ENCODE data around the gene GCLM. TPM values are rescaled to one million over a fixed set of nuclear protein-coding genes. Genes with fewer than 3 reads are reported as not detected.

Gene GCLM
- total and polyA plus RNA-seq, 2 of the 4 experiments (the other 2 are of a cell fraction) = 15.5 to 20.1 TPM

DNA sequence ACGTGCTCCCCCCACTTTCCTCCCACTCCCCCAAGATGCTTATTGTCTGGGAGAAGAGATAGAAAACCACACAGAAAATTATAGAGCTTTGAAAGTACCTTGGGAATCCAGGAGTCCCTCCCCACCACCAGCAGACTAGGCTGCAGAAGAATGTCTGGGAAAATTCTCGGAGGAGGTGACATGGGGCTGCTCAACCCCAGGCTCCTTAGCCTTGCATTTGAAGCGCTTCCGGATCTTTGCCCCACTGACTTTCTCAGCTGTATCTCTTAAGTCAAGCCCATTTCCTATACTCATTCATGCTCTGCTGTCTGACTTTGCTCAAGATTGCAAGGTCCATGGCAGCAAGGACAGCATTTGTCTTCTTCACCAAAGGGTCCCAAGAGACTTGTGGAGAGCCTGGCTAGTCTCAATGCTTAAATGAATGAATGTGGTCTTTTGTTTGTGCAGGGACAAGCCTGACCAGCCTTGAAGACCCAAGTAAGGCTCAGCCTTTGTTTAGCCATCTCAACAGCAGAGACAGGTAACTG is 68.2 kb downstream of the GCLM start:
- Histone ChIP-seq H4K8ac (ENCODE audit: low read depth in 2 of 2, low read length in 2 of 2) (no peak overlapping the region), H4K91ac (ENCODE audit: insufficient read depth, low read depth, low read length) (no peak overlapping the region), H3K4ac (ENCODE audit: low read depth, low read length) (no peak overlapping the region), H3K23ac (ENCODE audit: low read depth, low read length) (no peak overlapping the region), H2BK15ac (ENCODE audit: low read depth, low read length) (no peak overlapping the region), H3K4me1 (ENCODE audit: control insufficient read depth, insufficient read depth, low read length) (peaks cover 6% of the 10 kb centered on the region), H3K4me3 (ENCODE audit: insufficient read depth, low read depth, low read length) (no peak overlapping the region), H3K36me3 (ENCODE audit: control insufficient read depth, insufficient read depth, low read length) (no peaks in the 10 kb centered on the region), H3K27me3 (ENCODE audit: control insufficient read depth, insufficient read depth, low read length) (no peaks in the 10 kb centered on the region), H2BK120ac (ENCODE audit: low read depth, low read length) (no peak overlapping the region), H4K20me1 (ENCODE audit: insufficient read depth, low read length) (peaks cover 5% of the 10 kb centered on the region; the same call in 1 of the 2 replicates), H2AK9ac (replicated peaks; ENCODE audit: low read depth, low read length, poor library complexity) (no peak overlapping the region), H2AK5ac (ENCODE audit: low read depth, low read length) (no peak overlapping the region), H3K4me2 (ENCODE audit: low read depth, low read length) (no peak overlapping the region), H3K79me1 (ENCODE audit: low read depth in 1 of 2, low read length in 2 of 2) (no peaks in the 10 kb centered on the region), H3K9me1 (ENCODE audit: insufficient read depth, low read length) (peaks cover 10% of the 10 kb centered on the region; the same call in 1 of the 2 replicates), H3K9me3 (ENCODE audit: control insufficient read depth, insufficient read depth, low read length) (no peaks in the 10 kb centered on the region), H2AFZ (replicated peaks; ENCODE audit: low read length, poor library complexity) (no peak overlapping the region), H3K9ac (ENCODE audit: low read depth, low read length) (no peak overlapping the region), H3K18ac (ENCODE audit: low read depth, low read length) (no peak overlapping the region), H2BK5ac (ENCODE audit: low read depth, low read length, poor library complexity, severe bottlenecking) (no peak overlapping the region), H2BK20ac (ENCODE audit: low read depth, low read length) (no peak overlapping the region), H3K27ac (ENCODE audit: insufficient read depth, low read length) (no peak overlapping the region), H4K5ac (ENCODE audit: low read depth, low read length) (no peak overlapping the region), H3K14ac (replicated peaks; ENCODE audit: low read depth, low read length) (no peak overlapping the region), H3K56ac (ENCODE audit: extremely low read depth, insufficient read depth, low read length) (no peak overlapping the region)
- intact Hi-C loops (cut with micrococcal nuclease) (no loop called here), in situ Hi-C loops (cut with MboI; ENCODE audit: low sequenced_read_pairs) (loop anchor here (5.0 kb wide), 1 partner anchor 394 kb away; the partner anchor contains the start of gene FNBP1L), dilution Hi-C loops (cut with HindIII; ENCODE audit: low sequenced_read_pairs, unreplicated experiment) (no loop called here)
- DNase-seq (no peak), ATAC-seq (ENCODE audit: low read depth) (no peak)
- POLR2A ChIA-PET (ENCODE audit: unreplicated experiment) = no interaction called here
- no peak for TF ChIP-seq CHD1 (IDR thresholded peaks at IDR 0.05; ENCODE audit: low read depth, low read length)
- no TSS peak for BruUV-seq (replicated peaks)
- WGBS, 2 experiments (ENCODE audit: extremely low coverage in 2 of 2, insufficient read length in 1 of 2) = no CpG with 5 or more reads among the region's 4 CpGs
- CTCF ChIA-PET = interaction anchor here (0.9 kb wide), 1 partner anchor 212 kb away, joined by 3 read pairs; no protein-coding TSS in a partner anchor
